Erythroblast (primary cell): ENCODE results near the gene SSPN.

Source experiments
- DNase-seq, 2 experiments: peaks; one replicate each; lab custom pipeline; 2025; lab: John Stamatoyannopoulos, UW
- GATA1 ChIP-seq: IDR thresholded peaks from 2 replicates; pipeline ENCODE4 v1.6.1; 2011; ENCODE audit warnings: low read depth, mild to moderate bottlenecking, control low read depth, low read length, moderate library complexity
- POLR2A ChIP-seq: IDR thresholded peaks from 2 replicates; pipeline ENCODE4 v1.6.1; 2011; ENCODE audit warnings: mild to moderate bottlenecking, low read length

The SSPN gene

GRCh38 chr12:26172946-26173552 lies 22.3 kb upstream of the SSPN start:
- TF ChIP-seq GATA1 = no peak

GRCh38 chr12:26176725-26177124 lies 18.6 kb upstream of the SSPN start:
- TF ChIP-seq POLR2A (no peak), GATA1 (no peak)
- no peak for DNase-seq

More at GRCh38 chr12:26172946-26173552, 22.3 kb upstream of the SSPN start:
- no peak for DNase-seq

- no peak for DNase-seq
- TF ChIP-seq POLR2A = no peak
- TF ChIP-seq GATA1 = no peak
Measured at GRCh38 chr12:26177283-26177682, 18.1 kb upstream of the SSPN start.

GRCh38 chr12:26179826-26180225 lies 15.5 kb upstream of the SSPN start:
- no peak for TF ChIP-seq GATA1
- TF ChIP-seq POLR2A = no peak
- DNase-seq = no peak

GRCh38 chr12:26182377-26182776 lies 13.0 kb upstream of the SSPN start:
- TF ChIP-seq GATA1 = no peak
- no peak for TF ChIP-seq POLR2A
- no peak for DNase-seq

- TF ChIP-seq POLR2A (no peak), GATA1 (no peak)
- DNase-seq = no peak
Measured at GRCh38 chr12:26185532-26186320, 9.6 kb upstream of the SSPN start.

- no peak for DNase-seq
Measured at GRCh38 chr12:26187014-26187798, 8.2 kb upstream of the SSPN start.

GRCh38 chr12:26188127-26188526 lies 7.2 kb upstream of the SSPN start:
- TF ChIP-seq POLR2A (no peak), GATA1 (no peak)
- no peak for DNase-seq

More at GRCh38 chr12:26187014-26187798, 8.2 kb upstream of the SSPN start:
- no peak for TF ChIP-seq POLR2A
- no peak for TF ChIP-seq GATA1

- no peak for DNase-seq
- TF ChIP-seq GATA1 (no peak), POLR2A (no peak)
Measured at GRCh38 chr12:26188641-26189040, 6.7 kb upstream of the SSPN start.

GRCh38 chr12:26192142-26192541 lies 3.2 kb upstream of the SSPN start:
- TF ChIP-seq POLR2A (no peak), GATA1 (no peak)
- no peak for DNase-seq

GRCh38 chr12:26193539-26193938 lies 1.8 kb upstream of the SSPN start:
- DNase-seq = no peak
- TF ChIP-seq POLR2A (no peak), GATA1 (no peak)

GRCh38 chr12:26195641-26196420 lies 458 bp downstream of the SSPN start:
- TF ChIP-seq POLR2A = no peak
- no peak for TF ChIP-seq GATA1
- DNase-seq = no peak

- DNase-seq = no peak
- TF ChIP-seq GATA1 (no peak), POLR2A (no peak)
Measured at GRCh38 chr12:26196421-26196716, 996 bp downstream of the SSPN start.
